Measurements from ENCODE around the gene C1orf146. TPM values are rescaled to one million over a fixed set of nuclear protein-coding genes. Genes with fewer than 3 reads are reported as not detected.

Gene C1orf146
- total RNA-seq (2022; extraction: Qiagen RNA extraction): not detected in 5 replicates

GRCh38 chr1:92217721-92218120, at the start of gene C1orf146:
C1orf146 (plus strand) TSS chr1:92217915; CDS start chr1:92231421, 13,506 bp downstream.

Other genes with a start within 250 kb of the C1orf146 start
- 0.54 to 0.81 TPM (median 0.61 TPM) in 5 replicates for gene EPHX4, start 187.9 kb upstream of the C1orf146 start, total RNA-seq (2022; extraction: Qiagen RNA extraction)
- 0.11 TPM in 1 of 5 replicates, not detected in the others for gene SETSIP, start 142.5 kb upstream of the C1orf146 start, total RNA-seq (2022; extraction: Qiagen RNA extraction)
- gene BTBD8, start 137.6 kb upstream of the C1orf146 start, total RNA-seq (2022; extraction: Qiagen RNA extraction): 0.39 to 0.86 TPM (median 0.55 TPM) in 5 replicates
- 4.6 to 7.6 TPM (median 7.3 TPM) in 5 replicates for gene GLMN, start 81.1 kb downstream of the C1orf146 start, total RNA-seq (2022; extraction: Qiagen RNA extraction)
- 6.9 to 11.7 TPM (median 10.6 TPM) in 5 replicates for gene RPAP2, start 81.1 kb downstream of the C1orf146 start, total RNA-seq (2022; extraction: Qiagen RNA extraction)